ENCODE data around the gene RBM18. TPM values are rescaled to one million over a fixed set of nuclear protein-coding genes. Genes with fewer than 3 reads are reported as not detected.

RBM18 gene
- 24.9 and 25.7 TPM in 2 replicates for total RNA-seq

GRCh38 chr9:122264360-122265148 is at the start of gene RBM18, which contains the start of gene MRRF:
Gene RBM18, minus strand, starts transcription at chr9:122264840. Its CDS starts 3,348 bp downstream, at chr9:122261492.
Gene MRRF, plus strand, starts transcription at chr9:122264882. Its CDS starts 6,010 bp downstream, at chr9:122270892.
- peaks cover 39% of the 10 kb centered on the region for H3K4me1 Mint-ChIP-seq
- peak within 1 kb of the TSS; percentile 100 for H3K27ac Mint-ChIP-seq
- intact Hi-C loops (cut with micrococcal nuclease) = loop anchor here (1.0 to 2.0 kb wide), 2 partner anchors 46 to 105 kb away; partner anchors contain the start of genes MORN5 and NDUFA8
- peak within 1 kb of the TSS; percentile 98 for H3K4me3 Mint-ChIP-seq
- peak; percentile 98 for DNase-seq
- peaks cover 31% of the 10 kb centered on the region for H3K36me3 Mint-ChIP-seq (ENCODE audit: low read depth)
- no peaks in the 10 kb centered on the region for H3K27me3 Mint-ChIP-seq
- no peaks in the 10 kb centered on the region for H3K9me3 Mint-ChIP-seq

- no peak for DNase-seq
- Mint-ChIP-seq H3K27ac (no peak overlapping the region), H3K27me3 (no peaks in the 10 kb centered on the region), H3K4me3 (no peak overlapping the region), H3K36me3 (ENCODE audit: low read depth) (peaks cover 38% of the 10 kb centered on the region), H3K9me3 (no peaks in the 10 kb centered on the region), H3K4me1 (no peaks in the 10 kb centered on the region)
- intact Hi-C loops (cut with micrococcal nuclease) = no loop called here
Measured at GRCh38 chr9:122314165-122314564, 49.5 kb upstream of the RBM18 start.

- Mint-ChIP-seq H3K27me3 (no peaks in the 10 kb centered on the region), H3K36me3 (ENCODE audit: low read depth) (peaks cover 41% of the 10 kb centered on the region), H3K4me1 (no peaks in the 10 kb centered on the region), H3K4me3 (no peak overlapping the region), H3K27ac (no peak overlapping the region), H3K9me3 (no peaks in the 10 kb centered on the region)
- no peak for DNase-seq
- intact Hi-C loops (cut with micrococcal nuclease) = no loop called here
Measured at GRCh38 chr9:122309861-122310260, 45.2 kb upstream of the RBM18 start.

- no peak for DNase-seq
- peaks cover 7% of the 10 kb centered on the region for H3K4me1 Mint-ChIP-seq
- H3K27me3 Mint-ChIP-seq = no peaks in the 10 kb centered on the region
- no peaks in the 10 kb centered on the region for H3K9me3 Mint-ChIP-seq
- intact Hi-C loops (cut with micrococcal nuclease) = no loop called here
- no peak overlapping the region for H3K27ac Mint-ChIP-seq
- peaks cover 31% of the 10 kb centered on the region for H3K36me3 Mint-ChIP-seq (ENCODE audit: low read depth)
- no peak overlapping the region for H3K4me3 Mint-ChIP-seq
Measured at GRCh38 chr9:122307925-122308324, 43.3 kb upstream of the RBM18 start.

GRCh38 chr9:122307061-122307460 is 42.4 kb upstream of the RBM18 start:
- no peaks in the 10 kb centered on the region for H3K9me3 Mint-ChIP-seq
- no peak overlapping the region for H3K27ac Mint-ChIP-seq
- no peaks in the 10 kb centered on the region for H3K27me3 Mint-ChIP-seq
- intact Hi-C loops (cut with micrococcal nuclease) = no loop called here
- peaks cover 25% of the 10 kb centered on the region for H3K36me3 Mint-ChIP-seq (ENCODE audit: low read depth)
- no peak overlapping the region for H3K4me3 Mint-ChIP-seq
- no peak for DNase-seq
- H3K4me1 Mint-ChIP-seq = peaks cover 7% of the 10 kb centered on the region

GRCh38 chr9:122302237-122303093 is 37.8 kb upstream of the RBM18 start:
- Mint-ChIP-seq H3K27ac (no peak overlapping the region), H3K36me3 (ENCODE audit: low read depth) (peaks cover 20% of the 10 kb centered on the region), H3K4me1 (peaks cover 7% of the 10 kb centered on the region), H3K9me3 (no peaks in the 10 kb centered on the region), H3K4me3 (no peak overlapping the region), H3K27me3 (no peaks in the 10 kb centered on the region)
- intact Hi-C loops (cut with micrococcal nuclease) = no loop called here
- DNase-seq = no peak

- H3K36me3 Mint-ChIP-seq (ENCODE audit: low read depth) = peaks cover 38% of the 10 kb centered on the region
- no peaks in the 10 kb centered on the region for H3K9me3 Mint-ChIP-seq
- no peak overlapping the region for H3K27ac Mint-ChIP-seq
- intact Hi-C loops (cut with micrococcal nuclease) = loop anchor here (10.0 kb wide), 1 partner anchor 53 kb away; no protein-coding TSS in a partner anchor
- no peaks in the 10 kb centered on the region for H3K4me1 Mint-ChIP-seq
- no peak overlapping the region for H3K4me3 Mint-ChIP-seq
- no peaks in the 10 kb centered on the region for H3K27me3 Mint-ChIP-seq
- no peak for DNase-seq
Measured at GRCh38 chr9:122297512-122297911, 32.9 kb upstream of the RBM18 start.

GRCh38 chr9:122294531-122294930 is 29.9 kb upstream of the RBM18 start:
- H3K36me3 Mint-ChIP-seq (ENCODE audit: low read depth) = peaks cover 41% of the 10 kb centered on the region
- intact Hi-C loops (cut with micrococcal nuclease) = loop anchor here (10.0 kb wide), 1 partner anchor 50 kb away; no protein-coding TSS in a partner anchor
- H3K9me3 Mint-ChIP-seq = no peaks in the 10 kb centered on the region
- H3K27me3 Mint-ChIP-seq = no peaks in the 10 kb centered on the region
- no peaks in the 10 kb centered on the region for H3K4me1 Mint-ChIP-seq
- no peak overlapping the region for H3K27ac Mint-ChIP-seq
- no peak for DNase-seq
- no peak overlapping the region for H3K4me3 Mint-ChIP-seq

GRCh38 chr9:122291458-122291857 is 26.8 kb upstream of the RBM18 start:
- intact Hi-C loops (cut with micrococcal nuclease) = loop anchor here (10.0 kb wide), 1 partner anchor 47 kb away; no protein-coding TSS in a partner anchor
- no peak overlapping the region for H3K27ac Mint-ChIP-seq
- H3K36me3 Mint-ChIP-seq (ENCODE audit: low read depth) = peaks cover 52% of the 10 kb centered on the region
- DNase-seq = no peak
- H3K9me3 Mint-ChIP-seq = no peaks in the 10 kb centered on the region
- H3K27me3 Mint-ChIP-seq = no peaks in the 10 kb centered on the region
- H3K4me3 Mint-ChIP-seq = no peak overlapping the region
- no peaks in the 10 kb centered on the region for H3K4me1 Mint-ChIP-seq

- Mint-ChIP-seq H3K27me3 (no peaks in the 10 kb centered on the region), H3K36me3 (ENCODE audit: low read depth) (peaks cover 43% of the 10 kb centered on the region), H3K27ac (no peak overlapping the region), H3K4me3 (no peak overlapping the region), H3K9me3 (no peaks in the 10 kb centered on the region), H3K4me1 (no peaks in the 10 kb centered on the region)
- DNase-seq = no peak
- intact Hi-C loops (cut with micrococcal nuclease) = no loop called here
Measured at GRCh38 chr9:122287214-122287720, 22.6 kb upstream of the RBM18 start.

GRCh38 chr9:122286764-122287163 is 22.1 kb upstream of the RBM18 start:
- H3K9me3 Mint-ChIP-seq = no peaks in the 10 kb centered on the region
- DNase-seq = no peak
- peaks cover 42% of the 10 kb centered on the region for H3K36me3 Mint-ChIP-seq (ENCODE audit: low read depth)
- no peak overlapping the region for H3K27ac Mint-ChIP-seq
- no peak overlapping the region for H3K4me3 Mint-ChIP-seq
- intact Hi-C loops (cut with micrococcal nuclease) = no loop called here
- H3K27me3 Mint-ChIP-seq = no peaks in the 10 kb centered on the region
- H3K4me1 Mint-ChIP-seq = no peaks in the 10 kb centered on the region

- peaks cover 43% of the 10 kb centered on the region for H3K36me3 Mint-ChIP-seq (ENCODE audit: low read depth)
- H3K9me3 Mint-ChIP-seq = peaks cover 3% of the 10 kb centered on the region
- intact Hi-C loops (cut with micrococcal nuclease) = no loop called here
- H3K27me3 Mint-ChIP-seq = no peaks in the 10 kb centered on the region
- no peak overlapping the region for H3K4me3 Mint-ChIP-seq
- DNase-seq = no peak
- H3K4me1 Mint-ChIP-seq = no peaks in the 10 kb centered on the region
- H3K27ac Mint-ChIP-seq = no peak overlapping the region
Measured at GRCh38 chr9:122281368-122281767, 16.7 kb upstream of the RBM18 start.

- Mint-ChIP-seq H3K27me3 (no peaks in the 10 kb centered on the region), H3K4me1 (peaks cover 5% of the 10 kb centered on the region), H3K4me3 (no peak overlapping the region), H3K27ac (no peak overlapping the region), H3K9me3 (peaks cover 4% of the 10 kb centered on the region), H3K36me3 (ENCODE audit: low read depth) (peaks cover 60% of the 10 kb centered on the region)
- intact Hi-C loops (cut with micrococcal nuclease) = no loop called here
- DNase-seq = no peak
Measured at GRCh38 chr9:122277285-122277897, 12.8 kb upstream of the RBM18 start.
